SK-N-SH (cell line): Measurements from ENCODE around the gene C1orf216. TPM values are rescaled to one million over a fixed set of nuclear protein-coding genes. Genes with fewer than 3 reads are reported as not detected.

Experiments
- CTCF ChIA-PET: fragments of 300-600, 350-600 bp; formaldehyde crosslinking; extraction: SDS; loops from one replicate; lab custom pipeline; 2021; lab: Yijun Ruan, JAX
- POLR2A ChIA-PET: fragments of 350-600 bp; sonication (Branson Sonifier 250); formaldehyde crosslinking; extraction: SDS; loops from one replicate; lab custom pipeline; 2020; ENCODE audit warnings: antibody characterized with exemption, inconsistent platforms; lab: Yijun Ruan, JAX
- DNase-seq: peaks from one replicate; pipeline ENCODE4 v3.0.0; 2012
- H2AFZ ChIP-seq: fragments of 200-600 bp; sonication (generic); 2 replicates; pipeline ENCODE4 v1.8.1; 2016; ENCODE audit warnings: antibody characterized with exemption, mild to moderate bottlenecking, low read depth
- H3F3A ChIP-seq: fragments of 200-600 bp; sonication (generic); replicated peaks from 2 replicates; pipeline ENCODE3; 2016; ENCODE audit warnings: antibody characterized with exemption, mild to moderate bottlenecking; ENCODE audit not compliant: insufficient read depth
- H3K27ac ChIP-seq, 2 experiments: fragments of 200-500 bp in 1 of 2; fragments of 200-600 bp in 1 of 2; sonication (Bioruptor generic) in 1 of 2; sonication (generic), shearing (Covaris generic) in 1 of 2; 2 replicates each; pipeline versions ENCODE4 v1.5.1 to v1.6.1; 2014 to 2016; ENCODE audit warnings: low read depth in 2 of 2, inconsistent platforms in 1 of 2, low read length in 1 of 2, mild to moderate bottlenecking in 1 of 2, mixed read lengths in 1 of 2
- H3K27me3 ChIP-seq: fragments of 200-600 bp; sonication (generic), shearing (Covaris generic); 2 replicates; pipeline ENCODE4 v1.6.1; 2016; ENCODE audit warnings: mixed run types; ENCODE audit not compliant: insufficient read depth
- H3K36me3 ChIP-seq, 2 experiments: fragments of 200-500 bp in 1 of 2; fragments of 200-600 bp in 1 of 2; sonication (Bioruptor generic) in 1 of 2; sonication (generic) in 1 of 2; replicated peaks in 1 of 2; 2 replicates each; pipeline versions ENCODE3 to v1.5.1; 2014 to 2016; ENCODE audit warnings: low read length in 1 of 2, mild to moderate bottlenecking in 1 of 2; ENCODE audit not compliant: insufficient read depth in 2 of 2, control insufficient read depth in 1 of 2
- H3K4me1 ChIP-seq, 2 experiments: fragments of 200-500 bp in 1 of 2; fragments of 200-600 bp in 1 of 2; sonication (Bioruptor generic) in 1 of 2; sonication (generic), shearing (Covaris generic) in 1 of 2; 2 replicates each; pipeline versions ENCODE4 v1.5.1 to v1.6.1; 2014 to 2016; ENCODE audit warnings: low read depth in 1 of 2, low read length in 1 of 2, mixed run types in 1 of 2; ENCODE audit not compliant: insufficient read depth in 2 of 2, control insufficient read depth in 1 of 2
- H3K4me2 ChIP-seq: fragments of 200-600 bp; sonication (generic), shearing (Covaris generic); 2 replicates; pipeline ENCODE4 v1.6.1; 2017; ENCODE audit warnings: mixed run types
- H3K4me3 ChIP-seq, 2 experiments: fragments of 200-500 bp in 1 of 2; fragments of 200-600 bp in 1 of 2; sonication (Bioruptor generic) in 1 of 2; sonication (generic), shearing (Covaris generic) in 1 of 2; 2 replicates each; pipeline versions ENCODE4 v1.5.1 to v1.8.1; 2014 to 2016; ENCODE audit warnings: low read depth in 2 of 2, inconsistent platforms in 1 of 2, low read length in 1 of 2, mild to moderate bottlenecking in 1 of 2, mixed read lengths in 1 of 2, moderate library complexity in 1 of 2
- H3K79me2 ChIP-seq: fragments of 200-600 bp; sonication (generic); 2 replicates; pipeline ENCODE4 v1.8.1; 2017; ENCODE audit warnings: mild to moderate bottlenecking; ENCODE audit not compliant: insufficient read depth
- H3K9ac ChIP-seq: fragments of 200-600 bp; sonication (generic); 2 replicates; pipeline ENCODE4 v1.6.1; 2017; ENCODE audit warnings: mixed run types
- H3K9me2 ChIP-seq: fragments of 200-600 bp; sonication (generic); 2 replicates; pipeline ENCODE4 v1.6.1; 2017; ENCODE audit warnings: mixed run types
- H3K9me3 ChIP-seq: fragments of 200-600 bp; sonication (generic); 2 replicates; pipeline ENCODE4 v1.6.1; 2017; ENCODE audit warnings: mixed run types, mild to moderate bottlenecking, moderate library complexity
- H4K20me1 ChIP-seq: fragments of 200-600 bp; sonication (generic); 2 replicates; pipeline ENCODE4 v1.6.1; 2017; ENCODE audit warnings: mild to moderate bottlenecking, mixed run types; ENCODE audit not compliant: insufficient read depth
- CTCF ChIP-seq: fragments of 200-600 bp; sonication (generic); IDR thresholded peaks from 2 replicates; pipeline ENCODE4 v1.6.1; 2017; ENCODE audit warnings: antibody characterized with exemption, mild to moderate bottlenecking, moderate library complexity
- EP300 ChIP-seq, 2 experiments: IDR thresholded peaks; 2 replicates each; pipeline versions ENCODE4 v1.4.0 to v1.6.1; 2012; ENCODE audit warnings: borderline replicate concordance in 1 of 2, low read depth in 1 of 2, low read length in 1 of 2
- FOSL2 ChIP-seq: IDR thresholded peaks from 2 replicates; pipeline ENCODE4 v1.4.0; 2012; ENCODE audit warnings: low read depth, mild to moderate bottlenecking, moderate library complexity, borderline replicate concordance
- FOXM1 ChIP-seq: IDR thresholded peaks from 2 replicates; pipeline ENCODE4 v1.4.0; 2012; ENCODE audit warnings: low read depth, mild to moderate bottlenecking
- JUND ChIP-seq: IDR thresholded peaks from 2 replicates; pipeline ENCODE4 v1.4.0; 2012
- MXI1 ChIP-seq: IDR thresholded peaks from 2 replicates; pipeline ENCODE4 v1.6.1; 2012; ENCODE audit warnings: mild to moderate bottlenecking, low read depth, low read length, improper control_type of control experiment
- NFIC ChIP-seq: IDR thresholded peaks from 2 replicates; pipeline ENCODE4 v1.4.0; 2012; ENCODE audit warnings: borderline replicate concordance
- RAD21 ChIP-seq: IDR thresholded peaks from 2 replicates; pipeline ENCODE4 v1.6.1; 2012; ENCODE audit warnings: mild to moderate bottlenecking, low read length
- REST ChIP-seq: IDR thresholded peaks from 2 replicates; pipeline ENCODE4 v1.6.1; 2012; ENCODE audit warnings: mild to moderate bottlenecking, low read depth, low read length, moderate library complexity
- RFX5 ChIP-seq: IDR thresholded peaks from 2 replicates; pipeline ENCODE4 v1.6.1; 2012; ENCODE audit warnings: mild to moderate bottlenecking, improper control_type of control experiment, low read length
- SIN3A ChIP-seq: IDR thresholded peaks from 2 replicates; pipeline ENCODE4 v1.6.1; 2012; ENCODE audit warnings: low read depth, mild to moderate bottlenecking, low read length, moderate library complexity, borderline replicate concordance
- SMC3 ChIP-seq: IDR thresholded peaks from 2 replicates; pipeline ENCODE4 v1.6.1; 2012; ENCODE audit warnings: low read depth, low read length, improper control_type of control experiment
- USF1 ChIP-seq: IDR thresholded peaks from 2 replicates; pipeline ENCODE4 v1.4.0; 2012; ENCODE audit warnings: low read depth, borderline replicate concordance
- USF2 ChIP-seq: fragments of 150-350 bp; IDR thresholded peaks from 2 replicates; pipeline ENCODE4 v1.6.1; 2017; ENCODE audit warnings: antibody characterized with exemption, low read length, low read depth, borderline replicate concordance
- YY1 ChIP-seq: IDR thresholded peaks from 2 replicates; pipeline ENCODE4 v1.4.0; 2012; ENCODE audit warnings: low read depth, mild to moderate bottlenecking
- WGBS: methylation state at CpG from one replicate; pipeline ENCODE4 v1.1.6; 2017; ENCODE audit warnings: low lambda C conversion rate; 5-methylcytosine and 5-hydroxymethylcytosine counted together
- polyA plus RNA-seq, 3 experiments: library from polyadenylated mRNA; depleted of rRNA; stranded (reverse); fragments of >200 nt; gene quantifications; 2 replicates each; pipeline ENCODE4 v1.2.3, GENCODE V29; 2012

The C1orf216 gene
- polyA plus RNA-seq, 1 of the 3 experiments (the other 2 are of a cell fraction) = 20.0 TPM

GRCh38 chr1:35666216-35666615 is 52.5 kb downstream of the C1orf216 start:
- Histone ChIP-seq H3K36me3 (no peaks in the 10 kb centered on the region), H3K4me2 (no peak overlapping the region), H3F3A (no peaks in the 10 kb centered on the region), H3K9me3 (no peaks in the 10 kb centered on the region), H3K27me3 (peaks cover 4% of the 10 kb centered on the region; the same call in 1 of the 2 replicates), H3K9ac (no peak overlapping the region), H3K4me1 (no peaks in the 10 kb centered on the region; a peak in 1 of 4 replicates), H4K20me1 (no peaks in the 10 kb centered on the region), H3K4me3 (no peak overlapping the region), H2AFZ (no peak overlapping the region), H3K27ac (no peak overlapping the region), H3K9me2 (no peaks in the 10 kb centered on the region), H3K79me2 (no peaks in the 10 kb centered on the region)
- POLR2A ChIA-PET = no interaction called here
- CTCF ChIA-PET = interaction anchor here (0.7 kb wide), 1 partner anchor 215 kb away, joined by 3 read pairs; no protein-coding TSS in a partner anchor
- DNase-seq = no peak
- WGBS = 39% methylated on average over 2 of the region's 2 CpGs
- TF ChIP-seq FOXM1 (no peak), NFIC (no peak), RFX5 (no peak), EP300 (IDR thresholded peaks at IDR 0.05; ENCODE audit: borderline replicate concordance in 1 of 2, low read depth in 1 of 2, low read length in 1 of 2) (no peak), RAD21 (no peak), USF2 (no peak), SMC3 (no peak), MXI1 (no peak), CTCF (no peak), SIN3A (no peak), USF1 (no peak), YY1 (no peak), FOSL2 (no peak), JUND (no peak), REST (no peak)

Other genes starting within 250 kb of the C1orf216 start
- 51.9 and 63.2 TPM in 2 replicates for gene KIAA0319L, start 161.5 kb downstream of the C1orf216 start, polyA plus RNA-seq (2012; rRNA removed)
- gene NCDN, start 161.1 kb downstream of the C1orf216 start, polyA plus RNA-seq (2012; rRNA removed) = 34.6 and 38.3 TPM in 2 replicates
- gene TFAP2E, start 145.6 kb downstream of the C1orf216 start, polyA plus RNA-seq (2012; rRNA removed) = 0.59 and 0.68 TPM in 2 replicates
- gene PSMB2, start 77.4 kb downstream of the C1orf216 start, polyA plus RNA-seq (2012; rRNA removed) = 78.3 and 83.5 TPM in 2 replicates
- 4.9 TPM in 2 replicates for gene CLSPN, start 51.1 kb upstream of the C1orf216 start, polyA plus RNA-seq (2012; rRNA removed)
- gene AGO4, start 89.1 kb upstream of the C1orf216 start, polyA plus RNA-seq (2012; rRNA removed) = 4.8 and 6.6 TPM in 2 replicates
- gene AGO1, start 164.3 kb upstream of the C1orf216 start, polyA plus RNA-seq (2012; rRNA removed) = 7.8 and 9.5 TPM in 2 replicates
- gene AGO3, start 212.2 kb upstream of the C1orf216 start, polyA plus RNA-seq (2012; rRNA removed) = 6.7 and 7.7 TPM in 2 replicates